Measurements from ENCODE around the gene CLEC18A. TPM values are rescaled to one million over a fixed set of nuclear protein-coding genes. Genes with fewer than 3 reads are reported as not detected.

The CLEC18A gene
- total RNA-seq, 1 donor from 2014 or later = 0.28 TPM

- Mint-ChIP-seq H3K27ac (ENCODE audit: unreplicated experiment) (no peak overlapping the region), H3K9me3 (ENCODE audit: unreplicated experiment) (no peaks in the 10 kb centered on the region)
These were observed 21.7 kb upstream of the CLEC18A start for GRCh38 chr16:69929480-69929879.

GRCh38 chr16:69930117-69930776, 20.9 kb upstream of the CLEC18A start:
- H3K4me1 Mint-ChIP-seq (ENCODE audit: unreplicated experiment) = peaks cover 3% of the 10 kb centered on the region
- H3K36me3 Mint-ChIP-seq (ENCODE audit: low read depth, unreplicated experiment) = peaks cover 7% of the 10 kb centered on the region
- H3K27ac Mint-ChIP-seq (ENCODE audit: unreplicated experiment) = no peak overlapping the region
- H3K27me3 Mint-ChIP-seq (ENCODE audit: unreplicated experiment) = peaks cover 8% of the 10 kb centered on the region
- H3K9me3 Mint-ChIP-seq (ENCODE audit: unreplicated experiment) = no peaks in the 10 kb centered on the region
- peak; percentile 69 for DNase-seq (ENCODE audit: low spot score)
- no peak overlapping the region for H3K4me3 Mint-ChIP-seq (ENCODE audit: unreplicated experiment)
- peak; percentile 80 for TF ChIP-seq CTCF (IDR thresholded peaks at IDR 0.05; ENCODE audit: unreplicated experiment)

More at GRCh38 chr16:69929480-69929879, 21.7 kb upstream of the CLEC18A start:
- no peak for TF ChIP-seq CTCF (IDR thresholded peaks at IDR 0.05; ENCODE audit: unreplicated experiment)
- no peak overlapping the region for H3K4me3 Mint-ChIP-seq (ENCODE audit: unreplicated experiment)
- H3K36me3 Mint-ChIP-seq (ENCODE audit: low read depth, unreplicated experiment) = peaks cover 7% of the 10 kb centered on the region
- DNase-seq (ENCODE audit: low spot score) = no peak
- H3K27me3 Mint-ChIP-seq (ENCODE audit: unreplicated experiment) = peaks cover 8% of the 10 kb centered on the region
- peaks cover 3% of the 10 kb centered on the region for H3K4me1 Mint-ChIP-seq (ENCODE audit: unreplicated experiment)

- Mint-ChIP-seq H3K9me3 (ENCODE audit: unreplicated experiment) (no peaks in the 10 kb centered on the region), H3K4me1 (ENCODE audit: unreplicated experiment) (no peaks in the 10 kb centered on the region), H3K27ac (ENCODE audit: unreplicated experiment) (no peak overlapping the region), H3K36me3 (ENCODE audit: low read depth, unreplicated experiment) (peaks cover 18% of the 10 kb centered on the region), H3K27me3 (ENCODE audit: unreplicated experiment) (peaks cover 5% of the 10 kb centered on the region), H3K4me3 (ENCODE audit: unreplicated experiment) (no peak overlapping the region)
- no peak for TF ChIP-seq CTCF (IDR thresholded peaks at IDR 0.05; ENCODE audit: unreplicated experiment)
- no peak for DNase-seq (ENCODE audit: low spot score)
These were observed 19.5 kb upstream of the CLEC18A start for GRCh38 chr16:69931631-69932030.

- TF ChIP-seq CTCF (IDR thresholded peaks at IDR 0.05; ENCODE audit: unreplicated experiment) = no peak
- no peaks in the 10 kb centered on the region for H3K9me3 Mint-ChIP-seq (ENCODE audit: unreplicated experiment)
- H3K27ac Mint-ChIP-seq (ENCODE audit: unreplicated experiment) = no peak overlapping the region
- no peak overlapping the region for H3K4me3 Mint-ChIP-seq (ENCODE audit: unreplicated experiment)
- H3K36me3 Mint-ChIP-seq (ENCODE audit: low read depth, unreplicated experiment) = peaks cover 23% of the 10 kb centered on the region
- H3K4me1 Mint-ChIP-seq (ENCODE audit: unreplicated experiment) = no peaks in the 10 kb centered on the region
- DNase-seq (ENCODE audit: low spot score) = no peak
- peaks cover 5% of the 10 kb centered on the region for H3K27me3 Mint-ChIP-seq (ENCODE audit: unreplicated experiment)
These were observed 18.9 kb upstream of the CLEC18A start for GRCh38 chr16:69932228-69932627.

- H3K36me3 Mint-ChIP-seq (ENCODE audit: low read depth, unreplicated experiment) = peaks cover 29% of the 10 kb centered on the region
- no peak overlapping the region for H3K27ac Mint-ChIP-seq (ENCODE audit: unreplicated experiment)
These were observed 18.3 kb upstream of the CLEC18A start for GRCh38 chr16:69932691-69933392.

More at GRCh38 chr16:69932691-69933392, 18.3 kb upstream of the CLEC18A start:
- Mint-ChIP-seq H3K4me3 (ENCODE audit: unreplicated experiment) (no peak overlapping the region), H3K27me3 (ENCODE audit: unreplicated experiment) (peaks cover 9% of the 10 kb centered on the region), H3K9me3 (ENCODE audit: unreplicated experiment) (no peaks in the 10 kb centered on the region), H3K4me1 (ENCODE audit: unreplicated experiment) (no peaks in the 10 kb centered on the region)
- no peak for DNase-seq (ENCODE audit: low spot score)
- TF ChIP-seq CTCF (IDR thresholded peaks at IDR 0.05; ENCODE audit: unreplicated experiment) = no peak

All from endothelial cell (in vitro differentiated cells).